H9 (cell line): ENCODE results near the gene LBX1. TPM values are rescaled to one million over a fixed set of nuclear protein-coding genes. Genes with fewer than 3 reads are reported as not detected.
A peak's percentile ranks its signal among the peaks of the same experiment; 100 is the strongest.

Experiments
- DNase-seq: peaks from one replicate; pipeline ENCODE4 v3.0.0-alpha.2; 2017
- H2AFZ ChIP-seq: one replicate; pipeline ENCODE4 v1.6.1; 2013; ENCODE audit warnings: mild to moderate bottlenecking, low read length, control low read depth, moderate library complexity
- H2AK5ac ChIP-seq: 2 replicates; pipeline ENCODE4 v1.6.1; 2013; ENCODE audit warnings: low read length, control low read depth, mixed read lengths; ENCODE audit not compliant: insufficient read length
- H2BK120ac ChIP-seq: one replicate; pipeline ENCODE4 v1.6.1; 2013; ENCODE audit warnings: low read depth, mild to moderate bottlenecking, low read length, control low read depth, inconsistent platforms; ENCODE audit not compliant: poor library complexity, severe bottlenecking
- H2BK12ac ChIP-seq: 2 replicates; pipeline ENCODE4 v1.6.1; 2013; ENCODE audit warnings: low read length, control low read depth, mixed read lengths, low read depth; ENCODE audit not compliant: insufficient read length
- H2BK15ac ChIP-seq: 2 replicates; pipeline ENCODE4 v1.6.1; 2013; ENCODE audit warnings: low read depth, low read length, control low read depth
- H2BK20ac ChIP-seq: one replicate; pipeline ENCODE4 v1.6.1; 2013; ENCODE audit warnings: low read depth, mild to moderate bottlenecking, low read length, control low read depth, inconsistent platforms; ENCODE audit not compliant: poor library complexity, severe bottlenecking
- H2BK5ac ChIP-seq: 2 replicates; pipeline ENCODE4 v1.6.1; 2013; ENCODE audit warnings: low read length, control low read depth, mixed read lengths; ENCODE audit not compliant: insufficient read length
- H3K14ac ChIP-seq: 2 replicates; pipeline ENCODE4 v1.6.1; 2013; ENCODE audit warnings: low read length, control low read depth; ENCODE audit not compliant: insufficient read depth
- H3K18ac ChIP-seq: 2 replicates; pipeline ENCODE4 v1.6.1; 2013; ENCODE audit warnings: low read depth, mild to moderate bottlenecking, mixed read lengths, low read length, control low read depth; ENCODE audit not compliant: insufficient read length
- H3K23ac ChIP-seq: 2 replicates; pipeline ENCODE4 v1.6.1; 2013; ENCODE audit warnings: low read length, control low read depth, mixed read lengths, low read depth; ENCODE audit not compliant: insufficient read length
- H3K23me2 ChIP-seq: 2 replicates; pipeline ENCODE4 v1.6.1; 2013; ENCODE audit warnings: low read depth, mild to moderate bottlenecking, mixed read lengths, low read length, control low read depth; ENCODE audit not compliant: insufficient read length, poor library complexity, severe bottlenecking
- H3K27ac ChIP-seq: 2 replicates; pipeline ENCODE4 v1.5.1; 2013; ENCODE audit warnings: low read length, control low read depth, mixed read lengths, low read depth; ENCODE audit not compliant: insufficient read length
- H3K27me3 ChIP-seq: 2 replicates; pipeline ENCODE4 v1.6.1; 2013; ENCODE audit warnings: low read length, control low read depth, inconsistent platforms; ENCODE audit not compliant: insufficient read depth
- H3K4ac ChIP-seq: 2 replicates; pipeline ENCODE4 v1.6.1; 2013; ENCODE audit warnings: low read depth, mild to moderate bottlenecking, control low read depth, inconsistent platforms, low read length, moderate library complexity
- H3K4me1 ChIP-seq: 2 replicates; pipeline ENCODE4 v1.6.1; 2013; ENCODE audit warnings: low read length, control low read depth, inconsistent platforms; ENCODE audit not compliant: insufficient read depth
- H3K4me2 ChIP-seq: 2 replicates; pipeline ENCODE4 v1.6.1; 2013; ENCODE audit warnings: low read length, control low read depth, mixed read lengths; ENCODE audit not compliant: insufficient read length, insufficient read depth
- H3K56ac ChIP-seq: 2 replicates; pipeline ENCODE4 v1.6.1; 2013; ENCODE audit warnings: low read depth, mild to moderate bottlenecking, mixed read lengths, low read length, control low read depth; ENCODE audit not compliant: insufficient read length
- H3K79me1 ChIP-seq: 2 replicates; pipeline ENCODE4 v1.6.1; 2013; ENCODE audit warnings: low read depth, mild to moderate bottlenecking, moderate library complexity, low read length, control low read depth, inconsistent platforms; ENCODE audit not compliant: insufficient read depth, poor library complexity, severe bottlenecking
- H3K79me2 ChIP-seq: 2 replicates; pipeline ENCODE4 v1.6.1; 2013; ENCODE audit warnings: low read length, control low read depth, inconsistent platforms; ENCODE audit not compliant: insufficient read depth
- H3K9ac ChIP-seq: 2 replicates; pipeline ENCODE4 v1.6.1; 2013; ENCODE audit warnings: low read length, control low read depth, mixed read lengths; ENCODE audit not compliant: insufficient read length; ENCODE audit errors: extremely low read depth
- H3K9me3 ChIP-seq: one replicate; pipeline ENCODE4 v1.6.1; 2013; ENCODE audit warnings: low read depth, low read length, inconsistent platforms; ENCODE audit not compliant: control insufficient read depth
- H3T11ph ChIP-seq: one replicate; pipeline ENCODE4 v1.6.1; 2013; ENCODE audit warnings: mild to moderate bottlenecking, low read length, control low read depth, inconsistent platforms
- H4K20me1 ChIP-seq: one replicate; pipeline ENCODE4 v1.6.1; 2013; ENCODE audit not compliant: control insufficient read depth, insufficient read length, insufficient read depth
- H4K5ac ChIP-seq: 2 replicates; pipeline ENCODE4 v1.6.1; 2013; ENCODE audit warnings: low read depth, mild to moderate bottlenecking, mixed read lengths, low read length, control low read depth; ENCODE audit not compliant: insufficient read length
- H4K8ac ChIP-seq: replicated peaks from 2 replicates; pipeline ENCODE4 v1.6.1; 2013; ENCODE audit warnings: low read length, control low read depth, mixed read lengths, low read depth; ENCODE audit not compliant: insufficient read length
- H4K91ac ChIP-seq: 2 replicates; pipeline ENCODE4 v1.6.1; 2013; ENCODE audit warnings: low read depth, mild to moderate bottlenecking, moderate library complexity, mixed read lengths, low read length, control low read depth; ENCODE audit not compliant: insufficient read length
- H3K27ac Mint-ChIP-seq, 3 experiments: 2 replicates in 2 of 3; 3 replicates in 1 of 3; pipeline ENCODE4 v1.8.0; 2020 to 2021; ENCODE audit warnings: mixed read lengths in 3 of 3, mild to moderate bottlenecking in 1 of 3, moderate library complexity in 1 of 3
- H3K27me3 Mint-ChIP-seq: 2 replicates; pipeline ENCODE4 v1.8.0; 2021; ENCODE audit warnings: low read depth, mild to moderate bottlenecking, moderate library complexity, mixed read lengths
- H3K36me3 Mint-ChIP-seq, 3 experiments: 2 replicates in 2 of 3; 3 replicates in 1 of 3; pipeline ENCODE4 v1.8.0; 2020 to 2021; ENCODE audit warnings: low read depth in 3 of 3, mixed read lengths in 3 of 3; ENCODE audit not compliant: insufficient read depth in 1 of 3
- H3K4me1 Mint-ChIP-seq, 2 experiments: 2 replicates each; pipeline ENCODE4 v1.8.0; 2020; ENCODE audit warnings: mixed read lengths in 2 of 2
- H3K4me3 Mint-ChIP-seq, 2 experiments: 2 replicates in 1 of 2; 3 replicates in 1 of 2; pipeline ENCODE4 v1.8.0; 2020 to 2021; ENCODE audit warnings: mild to moderate bottlenecking in 2 of 2, mixed read lengths in 2 of 2, moderate library complexity in 1 of 2
- H3K9me3 Mint-ChIP-seq, 2 experiments: 2 replicates in 1 of 2; 3 replicates in 1 of 2; pipeline ENCODE4 v1.8.0; 2020; ENCODE audit warnings: mild to moderate bottlenecking in 2 of 2, mixed read lengths in 2 of 2, moderate library complexity in 1 of 2
- WGBS: extraction: QIAGEN DNeasy Blood & Tissue Kit; methylation state at CpG from one replicate; pipeline ENCODE4 v1.1.7; 2013; ENCODE audit warnings: missing lambda C conversion rate, low lambda C conversion rate, mixed read lengths; ENCODE audit not compliant: insufficient read length; ENCODE audit errors: extremely low coverage; 5-methylcytosine and 5-hydroxymethylcytosine counted together
- total RNA-seq: library from RNA; stranded (reverse); gene quantifications from 2 replicates; pipeline ENCODE4 v1.2.1, GENCODE V29; 2021
- TF ChIP-seq, protein P1 (sequence below): fragments of 200-600 bp; sonication (generic); conservative IDR thresholded peaks from 3 replicates; pipeline ENCODE4 v1.8.0; 2021; ENCODE audit warnings: antibody characterized with exemption, mild to moderate bottlenecking

Gene LBX1
- total RNA-seq, 1 experiment from 2014 or later = not detected

DNA sequence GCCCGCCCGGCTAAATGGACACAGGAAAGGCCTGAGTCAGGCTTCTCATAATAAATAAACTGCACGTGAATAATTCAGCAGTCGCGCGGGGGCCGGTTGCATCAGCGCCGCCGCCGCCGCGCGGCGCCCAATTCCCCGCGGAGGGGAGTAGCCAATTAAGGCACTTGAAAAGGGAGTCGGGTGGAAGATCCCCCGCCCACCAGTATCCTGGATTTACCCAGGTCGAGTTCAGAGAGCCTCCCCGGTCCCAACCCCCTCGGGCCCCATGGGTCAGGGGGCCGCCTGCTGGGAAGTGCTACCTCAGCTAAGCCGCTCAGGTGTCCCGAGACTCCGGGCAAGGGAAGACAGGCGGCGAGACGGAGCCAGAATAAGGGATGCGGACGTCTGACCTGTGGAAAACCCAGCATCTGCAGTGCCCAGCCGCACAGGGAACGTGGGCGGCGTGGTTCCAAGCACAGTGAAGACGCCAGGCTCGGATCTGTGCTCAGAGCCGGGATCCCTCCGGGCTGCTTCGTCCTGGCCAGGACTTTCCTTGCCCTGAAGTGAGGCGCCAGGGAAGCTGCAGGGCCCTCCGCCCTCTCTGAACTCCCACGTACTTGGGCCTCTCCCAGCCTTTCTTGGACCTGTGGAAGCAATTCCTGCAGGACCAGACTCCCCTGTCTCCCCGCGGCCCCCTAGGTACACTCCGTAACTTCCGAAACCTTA is 7.3 kb upstream of the LBX1 start:
- H3K9ac ChIP-seq = no peak overlapping the region
- H3K14ac ChIP-seq = no peak overlapping the region
- no peaks in the 10 kb centered on the region for H3K79me1 ChIP-seq
- Mint-ChIP-seq H3K4me3 (peak overlapping the region; percentile 56 to 84), H3K9me3 (peaks cover 0 to 5% of the 10 kb centered on the region in 2 experiments; a peak in 2 of 5 replicates), H3K27me3 (peaks cover 100% of the 10 kb centered on the region), H3K36me3 (no peaks in the 10 kb centered on the region), H3K27ac (no peak overlapping the region), H3K4me1 (peaks cover 13 to 22% of the 10 kb centered on the region in 2 experiments)
- H3K23ac ChIP-seq = no peak overlapping the region
- no peak overlapping the region for H4K5ac ChIP-seq
- no peaks in the 10 kb centered on the region; the same call in 1 of the 2 replicates for H3K79me2 ChIP-seq
- H2AK5ac ChIP-seq = no peak overlapping the region
- no peak overlapping the region for H2BK120ac ChIP-seq
- H3K9me3 ChIP-seq = no peaks in the 10 kb centered on the region
- H3K56ac ChIP-seq = no peak overlapping the region
- H3K27me3 ChIP-seq = peaks cover 92% of the 10 kb centered on the region
- peak; percentile 75 for DNase-seq
- H3K4me2 ChIP-seq = peak overlapping the region; percentile 56
- no peak overlapping the region for H2BK15ac ChIP-seq
- no peak overlapping the region for H3K4ac ChIP-seq
- no CpG with 5 or more reads among the region's 47 CpGs for WGBS
- no peak overlapping the region for H2AFZ ChIP-seq
- no peak overlapping the region for H2BK12ac ChIP-seq
- H4K8ac ChIP-seq = no peak overlapping the region
- H2BK5ac ChIP-seq = no peak overlapping the region
- H3K4me1 ChIP-seq = no peaks in the 10 kb centered on the region
- no peak overlapping the region for H2BK20ac ChIP-seq
- H4K20me1 ChIP-seq = no peaks in the 10 kb centered on the region
- H3K27ac ChIP-seq = no peak overlapping the region
- peaks cover 7% of the 10 kb centered on the region for H3K23me2 ChIP-seq
- H3K18ac ChIP-seq = no peak overlapping the region
- H3T11ph ChIP-seq = no peak overlapping the region
- TF ChIP-seq, protein P1, sequence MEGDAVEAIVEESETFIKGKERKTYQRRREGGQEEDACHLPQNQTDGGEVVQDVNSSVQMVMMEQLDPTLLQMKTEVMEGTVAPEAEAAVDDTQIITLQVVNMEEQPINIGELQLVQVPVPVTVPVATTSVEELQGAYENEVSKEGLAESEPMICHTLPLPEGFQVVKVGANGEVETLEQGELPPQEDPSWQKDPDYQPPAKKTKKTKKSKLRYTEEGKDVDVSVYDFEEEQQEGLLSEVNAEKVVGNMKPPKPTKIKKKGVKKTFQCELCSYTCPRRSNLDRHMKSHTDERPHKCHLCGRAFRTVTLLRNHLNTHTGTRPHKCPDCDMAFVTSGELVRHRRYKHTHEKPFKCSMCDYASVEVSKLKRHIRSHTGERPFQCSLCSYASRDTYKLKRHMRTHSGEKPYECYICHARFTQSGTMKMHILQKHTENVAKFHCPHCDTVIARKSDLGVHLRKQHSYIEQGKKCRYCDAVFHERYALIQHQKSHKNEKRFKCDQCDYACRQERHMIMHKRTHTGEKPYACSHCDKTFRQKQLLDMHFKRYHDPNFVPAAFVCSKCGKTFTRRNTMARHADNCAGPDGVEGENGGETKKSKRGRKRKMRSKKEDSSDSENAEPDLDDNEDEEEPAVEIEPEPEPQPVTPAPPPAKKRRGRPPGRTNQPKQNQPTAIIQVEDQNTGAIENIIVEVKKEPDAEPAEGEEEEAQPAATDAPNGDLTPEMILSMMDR = no peak
- H4K91ac ChIP-seq = no peak overlapping the region
